Measurements from ENCODE around the gene SCYL3.

DNA sequence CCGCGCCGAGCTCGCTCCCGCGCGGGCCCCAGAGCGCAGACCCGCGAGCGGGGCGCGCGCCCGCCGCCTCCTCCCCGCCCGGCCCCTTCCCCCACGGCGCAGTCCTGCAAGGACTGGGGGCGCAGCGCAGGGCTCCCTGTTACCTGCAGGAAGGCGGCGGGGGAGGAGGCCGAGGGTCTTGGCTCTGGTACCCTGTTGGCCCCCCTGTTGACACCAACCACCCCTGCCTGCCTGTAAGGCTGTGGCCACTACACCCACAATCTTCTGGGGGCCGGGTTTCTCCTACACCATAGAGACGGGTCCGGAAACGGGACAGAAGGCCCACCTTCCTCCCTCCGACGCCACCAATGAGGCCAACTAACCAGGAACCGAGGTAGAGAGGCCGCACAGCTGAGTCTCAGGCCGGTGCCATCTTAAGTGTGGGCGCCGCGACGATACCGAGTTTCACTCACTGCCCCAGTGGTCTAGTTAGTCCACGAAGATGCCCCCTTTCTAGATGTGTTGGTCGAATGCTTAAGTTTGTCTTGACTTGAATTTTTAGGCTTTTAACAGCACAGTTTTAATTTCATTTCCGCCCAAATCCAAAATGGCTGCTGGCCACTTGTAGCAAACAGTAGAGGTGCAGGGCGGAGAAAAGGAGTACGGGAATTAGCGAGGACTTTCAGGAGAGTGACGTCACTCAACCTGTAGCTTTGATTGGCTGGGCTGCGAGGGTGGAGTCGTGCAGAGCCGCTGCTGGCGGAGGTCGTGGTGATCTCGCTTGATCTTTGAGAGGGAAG is at the start of gene SCYL3:
- no peak for TF ChIP-seq CTCF (IDR thresholded peaks at IDR 0.05; ENCODE audit: low read depth, low read length)
- peak; percentile 70 for TF ChIP-seq POLR2A (IDR thresholded peaks at IDR 0.05; ENCODE audit: extremely low read depth, insufficient read length)
- TF ChIP-seq, protein P1, sequence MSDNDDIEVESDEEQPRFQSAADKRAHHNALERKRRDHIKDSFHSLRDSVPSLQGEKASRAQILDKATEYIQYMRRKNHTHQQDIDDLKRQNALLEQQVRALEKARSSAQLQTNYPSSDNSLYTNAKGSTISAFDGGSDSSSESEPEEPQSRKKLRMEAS (IDR thresholded peaks at IDR 0.05; ENCODE audit: low read depth, low read length) = peak; percentile 13; the same call in 1 of the 2 replicates
- no peak; the same call in 1 of the 2 replicates for TF ChIP-seq MYC (IDR thresholded peaks at IDR 0.05; ENCODE audit: low read depth, low read length)

Data from NB4 (cell line).